Activated T-helper 17 cell treated with anti-CD3 and anti-CD28 coated beads, Interleukin-2, amount 50 U/mL, for 72 hours (primary cell): ENCODE measurements around the gene TXNDC5. TPM values are rescaled to one million over a fixed set of nuclear protein-coding genes. Genes with fewer than 3 reads are reported as not detected.
"Not testable (repeated sequence)": the region's sequence is repeated elsewhere in the genome, so short reads cannot be mapped to it uniquely, and the experiment has no call there.

Experiments
- ATAC-seq: fragments of 150-1000 bp; cut with Tn5 transposase; replicated peaks from 2 replicates; pipeline ENCODE4 v1.10.0; 2021; ENCODE audit warnings: mild to moderate bottlenecking, moderate library complexity
- H3K27ac Mint-ChIP-seq: one replicate; pipeline ENCODE4 v1.8.0; 2022; ENCODE audit warnings: mixed read lengths
- H3K27me3 Mint-ChIP-seq: one replicate; pipeline ENCODE4 v1.8.0; 2022; ENCODE audit warnings: mixed read lengths
- H3K36me3 Mint-ChIP-seq: one replicate; pipeline ENCODE4 v1.8.0; 2022; ENCODE audit warnings: low read depth, mild to moderate bottlenecking, mixed read lengths
- H3K4me1 Mint-ChIP-seq: one replicate; pipeline ENCODE4 v1.8.0; 2022; ENCODE audit warnings: mixed read lengths
- H3K4me3 Mint-ChIP-seq: one replicate; pipeline ENCODE4 v1.8.0; 2022; ENCODE audit warnings: mild to moderate bottlenecking, mixed read lengths
- H3K9me3 Mint-ChIP-seq: one replicate; pipeline ENCODE4 v1.8.0; 2022; ENCODE audit warnings: mixed read lengths
- total RNA-seq, 2 donors: library from RNA; stranded (reverse); gene quantifications; one replicate each; pipeline ENCODE4 v1.2.3, GENCODE V29; 2022

Gene TXNDC5
- total RNA-seq, 2 donors from 2014 or later: 48.3 to 95.0 TPM

DNA sequence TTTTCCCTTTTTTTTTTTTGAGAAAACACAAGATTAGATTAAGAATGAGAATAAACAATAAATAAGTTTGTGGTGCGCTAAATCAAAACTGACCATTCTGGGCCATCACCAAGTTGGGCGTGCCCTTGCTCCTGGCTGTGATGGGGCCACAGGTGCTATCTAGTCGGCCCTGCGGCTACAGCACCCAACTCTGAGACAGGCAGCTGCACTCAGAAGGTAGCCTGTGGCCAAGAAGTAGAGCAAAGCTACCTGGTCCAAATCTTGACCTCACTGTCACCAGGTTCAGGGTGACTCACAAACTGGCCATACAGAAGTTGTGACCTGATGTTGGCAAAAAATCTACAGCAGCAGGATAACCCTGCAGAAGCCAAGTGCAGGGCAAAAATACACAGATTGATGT lies 3.4 kb downstream of the TXNDC5 start:
- Mint-ChIP-seq H3K27me3 (no peaks in the 10 kb centered on the region), H3K9me3 (no peaks in the 10 kb centered on the region), H3K27ac (no peak overlapping the region), H3K4me3 (no peak overlapping the region), H3K36me3 (peaks cover 54% of the 10 kb centered on the region), H3K4me1 (peaks cover 5% of the 10 kb centered on the region)
- no peak for ATAC-seq

GRCh38 chr6:7906741-7907140 lies 3.8 kb downstream of the TXNDC5 start:
- Mint-ChIP-seq H3K36me3 (peaks cover 58% of the 10 kb centered on the region), H3K4me1 (peaks cover 5% of the 10 kb centered on the region), H3K4me3 (no peak overlapping the region), H3K9me3 (no peaks in the 10 kb centered on the region), H3K27ac (no peak overlapping the region), H3K27me3 (no peaks in the 10 kb centered on the region)
- no peak for ATAC-seq

- no peaks in the 10 kb centered on the region for H3K27me3 Mint-ChIP-seq
- H3K27ac Mint-ChIP-seq: peak overlapping the region; percentile 0
- ATAC-seq: no peak
- no peaks in the 10 kb centered on the region for H3K9me3 Mint-ChIP-seq
- H3K4me1 Mint-ChIP-seq: peaks cover 5% of the 10 kb centered on the region
- peaks cover 71% of the 10 kb centered on the region for H3K36me3 Mint-ChIP-seq
- no peak overlapping the region for H3K4me3 Mint-ChIP-seq
Observed at GRCh38 chr6:7905416-7905815, 5.2 kb downstream of the TXNDC5 start.

DNA sequence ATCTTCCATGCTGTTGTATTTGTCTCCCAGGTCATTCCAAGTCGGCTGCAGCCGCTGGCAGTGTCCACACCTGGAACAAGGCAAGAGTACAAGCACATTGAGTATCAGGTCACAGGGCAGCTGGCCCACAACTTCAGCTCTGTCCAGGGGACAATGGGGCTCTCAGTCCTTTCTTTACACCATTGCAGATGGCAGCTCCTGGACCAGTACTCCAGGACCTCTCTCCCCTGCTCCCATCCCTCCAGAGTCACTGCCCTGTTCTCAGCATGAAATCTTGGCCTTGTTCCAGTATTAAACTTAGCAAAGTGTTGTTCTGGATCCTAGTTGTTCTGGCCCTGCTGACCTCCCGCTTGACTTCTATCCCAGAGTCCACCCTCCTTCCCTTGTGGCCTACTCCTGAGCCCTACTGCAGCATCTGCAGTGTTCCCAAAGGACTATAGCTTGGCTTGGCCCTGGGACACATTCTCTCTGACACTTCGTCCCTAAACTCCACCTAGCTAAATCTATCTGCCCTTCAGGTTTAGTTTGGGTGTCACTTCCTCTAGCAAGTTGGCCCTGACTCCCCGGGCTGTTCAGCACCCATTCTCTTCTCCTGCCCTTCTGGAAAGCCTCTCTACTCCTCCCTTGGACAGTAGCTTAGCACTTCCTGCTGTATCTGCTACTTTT lies 5.8 kb downstream of the TXNDC5 start:
- Mint-ChIP-seq H3K27me3 (no peaks in the 10 kb centered on the region), H3K9me3 (no peaks in the 10 kb centered on the region), H3K27ac (peak overlapping the region; percentile 0), H3K4me1 (peaks cover 5% of the 10 kb centered on the region), H3K4me3 (no peak overlapping the region), H3K36me3 (peaks cover 77% of the 10 kb centered on the region)
- ATAC-seq: no peak

GRCh38 chr6:7903673-7904072 lies 6.9 kb downstream of the TXNDC5 start:
- Mint-ChIP-seq H3K27ac (no peak overlapping the region), H3K27me3 (no peaks in the 10 kb centered on the region), H3K4me1 (peaks cover 5% of the 10 kb centered on the region), H3K36me3 (peaks cover 79% of the 10 kb centered on the region), H3K4me3 (no peak overlapping the region), H3K9me3 (no peaks in the 10 kb centered on the region)
- ATAC-seq: no peak

GRCh38 chr6:7902867-7903266 lies 7.7 kb downstream of the TXNDC5 start:
- Mint-ChIP-seq H3K4me1 (peaks cover 4% of the 10 kb centered on the region), H3K4me3 (no peak overlapping the region), H3K27me3 (no peaks in the 10 kb centered on the region), H3K36me3 (peaks cover 82% of the 10 kb centered on the region), H3K9me3 (no peaks in the 10 kb centered on the region), H3K27ac (no peak overlapping the region)
- no peak for ATAC-seq

DNA sequence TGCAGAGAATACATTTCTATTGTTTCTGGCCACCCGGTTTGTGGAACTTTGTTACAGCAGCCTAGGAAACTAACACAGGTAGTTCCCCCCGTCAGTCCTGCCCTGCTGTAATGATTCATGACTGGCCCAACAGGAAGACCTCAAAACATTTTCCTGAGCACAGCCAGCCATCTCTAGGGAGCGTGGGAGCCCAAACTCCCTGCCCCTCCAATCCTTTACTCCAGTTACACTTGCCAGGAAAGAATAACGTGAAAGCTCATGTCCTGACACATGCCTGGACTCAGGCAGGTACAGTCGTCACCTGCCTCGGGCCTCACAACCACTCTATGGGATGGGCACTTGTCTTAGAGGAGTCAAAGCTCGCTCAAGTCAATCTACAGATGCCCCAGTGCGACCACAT lies 8.4 kb downstream of the TXNDC5 start:
- H3K27me3 Mint-ChIP-seq: no peaks in the 10 kb centered on the region
- no peak overlapping the region for H3K27ac Mint-ChIP-seq
- no peak for ATAC-seq
- no peaks in the 10 kb centered on the region for H3K4me1 Mint-ChIP-seq
- H3K4me3 Mint-ChIP-seq: no peak overlapping the region
- H3K36me3 Mint-ChIP-seq: peaks cover 84% of the 10 kb centered on the region
- no peaks in the 10 kb centered on the region for H3K9me3 Mint-ChIP-seq

- Mint-ChIP-seq H3K9me3 (no peaks in the 10 kb centered on the region), H3K4me1 (no peaks in the 10 kb centered on the region), H3K27ac (no peak overlapping the region), H3K36me3 (peaks cover 88% of the 10 kb centered on the region), H3K27me3 (no peaks in the 10 kb centered on the region), H3K4me3 (no peak overlapping the region)
- no peak for ATAC-seq
Observed at GRCh38 chr6:7901780-7902179, 8.8 kb downstream of the TXNDC5 start.

- Mint-ChIP-seq H3K36me3 (peaks cover 96% of the 10 kb centered on the region), H3K27me3 (no peaks in the 10 kb centered on the region), H3K4me3 (no peak overlapping the region), H3K4me1 (no peaks in the 10 kb centered on the region), H3K9me3 (no peaks in the 10 kb centered on the region), H3K27ac (no peak overlapping the region)
- no peak for ATAC-seq
Observed at GRCh38 chr6:7901056-7901455, 9.5 kb downstream of the TXNDC5 start.

DNA sequence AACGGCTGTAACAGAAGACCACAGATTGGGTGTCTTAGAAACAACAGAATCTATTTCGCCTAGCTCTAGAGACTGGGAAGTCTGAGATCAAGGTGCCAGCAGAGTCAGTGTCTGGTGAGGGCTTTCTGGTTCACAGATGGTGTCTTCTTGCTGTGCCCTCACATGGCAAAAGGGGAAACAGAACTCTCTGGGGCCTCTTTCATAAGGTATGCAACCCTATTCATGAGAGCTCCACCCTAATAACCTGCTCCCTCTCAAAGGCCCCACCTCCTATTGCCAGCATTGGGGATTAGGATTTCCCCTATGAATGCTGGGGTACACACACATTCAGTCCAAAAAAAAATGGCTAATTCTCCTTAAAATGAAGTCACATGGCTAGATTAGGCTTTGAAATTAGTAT lies 10.0 kb downstream of the TXNDC5 start:
- no peaks in the 10 kb centered on the region for H3K4me1 Mint-ChIP-seq
- ATAC-seq: no peak
- no peaks in the 10 kb centered on the region for H3K9me3 Mint-ChIP-seq
- H3K27ac Mint-ChIP-seq: no peak overlapping the region
- H3K36me3 Mint-ChIP-seq: peaks cover 100% of the 10 kb centered on the region
- no peak overlapping the region for H3K4me3 Mint-ChIP-seq
- no peaks in the 10 kb centered on the region for H3K27me3 Mint-ChIP-seq

- ATAC-seq: no peak
- H3K4me1 Mint-ChIP-seq: no peaks in the 10 kb centered on the region
- H3K27me3 Mint-ChIP-seq: no peaks in the 10 kb centered on the region
- no peak overlapping the region for H3K27ac Mint-ChIP-seq
- no peak overlapping the region for H3K4me3 Mint-ChIP-seq
- H3K36me3 Mint-ChIP-seq: peaks cover 100% of the 10 kb centered on the region
- no peaks in the 10 kb centered on the region for H3K9me3 Mint-ChIP-seq
Observed at GRCh38 chr6:7899889-7900213, 10.7 kb downstream of the TXNDC5 start.

GRCh38 chr6:7899101-7899888 lies 11.3 kb downstream of the TXNDC5 start:
- Mint-ChIP-seq H3K27ac (no peak overlapping the region), H3K4me1 (no peaks in the 10 kb centered on the region), H3K9me3 (no peaks in the 10 kb centered on the region), H3K36me3 (peaks cover 100% of the 10 kb centered on the region), H3K4me3 (no peak overlapping the region), H3K27me3 (no peaks in the 10 kb centered on the region)
- ATAC-seq: peak; percentile 23

DNA sequence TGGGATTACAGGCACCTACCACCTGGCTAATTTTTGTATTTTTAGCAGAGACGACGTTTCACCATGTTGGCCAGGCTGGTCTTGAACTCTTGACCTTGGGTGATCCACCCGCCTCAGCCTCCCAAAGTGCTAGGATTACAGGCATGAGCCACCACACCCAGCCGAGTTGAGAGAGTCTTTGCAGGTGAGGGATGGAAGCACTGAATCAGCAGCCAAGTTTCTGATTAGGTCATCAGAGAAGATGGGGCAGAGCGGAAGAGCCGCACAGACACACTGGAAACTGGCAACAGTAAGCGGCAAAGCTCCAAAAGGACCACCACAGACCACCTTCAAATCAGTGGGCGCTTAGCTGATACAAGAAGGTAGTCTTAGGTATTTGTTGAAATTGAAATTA lies 12.4 kb downstream of the TXNDC5 start:
- ATAC-seq, H3K9me3 Mint-ChIP-seq, H3K27me3 Mint-ChIP-seq, H3K4me3 Mint-ChIP-seq, H3K27ac Mint-ChIP-seq, H3K4me1 Mint-ChIP-seq: not testable (repeated sequence)
- H3K36me3 Mint-ChIP-seq: peaks cover 100% of the 10 kb centered on the region

- H3K9me3 Mint-ChIP-seq: no peaks in the 10 kb centered on the region
- H3K4me3 Mint-ChIP-seq: no peak overlapping the region
- H3K36me3 Mint-ChIP-seq: peaks cover 100% of the 10 kb centered on the region
- ATAC-seq: no peak
- no peaks in the 10 kb centered on the region for H3K4me1 Mint-ChIP-seq
- no peak overlapping the region for H3K27ac Mint-ChIP-seq
- no peaks in the 10 kb centered on the region for H3K27me3 Mint-ChIP-seq
Observed at GRCh38 chr6:7897461-7898192, 13.0 kb downstream of the TXNDC5 start.

GRCh38 chr6:7896465-7896987 lies 14.1 kb downstream of the TXNDC5 start:
- no peak for ATAC-seq
- H3K36me3 Mint-ChIP-seq: peaks cover 100% of the 10 kb centered on the region
- no peaks in the 10 kb centered on the region for H3K4me1 Mint-ChIP-seq
- H3K9me3 Mint-ChIP-seq: no peaks in the 10 kb centered on the region
- no peak overlapping the region for H3K4me3 Mint-ChIP-seq
- H3K27ac Mint-ChIP-seq: no peak overlapping the region
- no peaks in the 10 kb centered on the region for H3K27me3 Mint-ChIP-seq
